GM21526 (cell line): ENCODE data around the gene IL17D.
"Not testable (repeated sequence)": the region's sequence is repeated elsewhere in the genome, so short reads cannot be mapped to it uniquely, and the experiment has no call there.

Source experiments
- ATAC-seq: cut with Tn5 transposase; IDR thresholded peaks from one replicate; pipeline ENCODE4 v1.9.1; 2021; ENCODE audit warnings: moderate library complexity; ENCODE audit not compliant: unreplicated experiment, low FRiP score

IL17D gene

GRCh38 chr13:20702915-20703779, at the start of gene IL17D:
TSS of gene IL17D (plus strand) at chr13:20703699. CDS start at chr13:20704002, 303 bp downstream.
- ATAC-seq, result peak; percentile 27

- ATAC-seq, result no peak
Measured at GRCh38 chr13:20654156-20654555, 49.3 kb upstream of the IL17D start.

- ATAC-seq, result no peak
Measured at GRCh38 chr13:20658451-20659040, 45.0 kb upstream of the IL17D start.

GRCh38 chr13:20664351-20664750, 39.1 kb upstream of the IL17D start:
- ATAC-seq, result no peak

GRCh38 chr13:20666948-20667347, 36.6 kb upstream of the IL17D start:
- ATAC-seq, result no peak

- no peak for ATAC-seq
Measured at GRCh38 chr13:20667857-20668437, 35.6 kb upstream of the IL17D start.

GRCh38 chr13:20669162-20669561, 34.3 kb upstream of the IL17D start:
- no peak for ATAC-seq

GRCh38 chr13:20671789-20672188, 31.7 kb upstream of the IL17D start:
- ATAC-seq, result no peak

GRCh38 chr13:20672772-20673171, 30.7 kb upstream of the IL17D start:
- ATAC-seq, result no peak

- ATAC-seq, result no peak
Measured at GRCh38 chr13:20673715-20674114, 29.8 kb upstream of the IL17D start.

GRCh38 chr13:20676213-20676612, 27.3 kb upstream of the IL17D start:
- ATAC-seq, result no peak

- ATAC-seq, result not testable (repeated sequence)
Measured at GRCh38 chr13:20678606-20679005, 24.9 kb upstream of the IL17D start.

GRCh38 chr13:20679879-20680278, 23.6 kb upstream of the IL17D start:
- ATAC-seq, result no peak

GRCh38 chr13:20680416-20681080, 23.0 kb upstream of the IL17D start:
- ATAC-seq, result no peak

- not testable (repeated sequence) for ATAC-seq
Measured at GRCh38 chr13:20681481-20681880, 22.0 kb upstream of the IL17D start.

- ATAC-seq, result no peak
Measured at GRCh38 chr13:20682061-20682460, 21.4 kb upstream of the IL17D start.

GRCh38 chr13:20684041-20684440, 19.5 kb upstream of the IL17D start:
- ATAC-seq, result no peak

GRCh38 chr13:20684546-20684945, 19.0 kb upstream of the IL17D start:
- no peak for ATAC-seq

GRCh38 chr13:20685092-20685491, 18.4 kb upstream of the IL17D start:
- no peak for ATAC-seq

- no peak for ATAC-seq
Measured at GRCh38 chr13:20686167-20686566, 17.3 kb upstream of the IL17D start.
